Measurements from ENCODE around the gene ATAD3C.

DNA sequence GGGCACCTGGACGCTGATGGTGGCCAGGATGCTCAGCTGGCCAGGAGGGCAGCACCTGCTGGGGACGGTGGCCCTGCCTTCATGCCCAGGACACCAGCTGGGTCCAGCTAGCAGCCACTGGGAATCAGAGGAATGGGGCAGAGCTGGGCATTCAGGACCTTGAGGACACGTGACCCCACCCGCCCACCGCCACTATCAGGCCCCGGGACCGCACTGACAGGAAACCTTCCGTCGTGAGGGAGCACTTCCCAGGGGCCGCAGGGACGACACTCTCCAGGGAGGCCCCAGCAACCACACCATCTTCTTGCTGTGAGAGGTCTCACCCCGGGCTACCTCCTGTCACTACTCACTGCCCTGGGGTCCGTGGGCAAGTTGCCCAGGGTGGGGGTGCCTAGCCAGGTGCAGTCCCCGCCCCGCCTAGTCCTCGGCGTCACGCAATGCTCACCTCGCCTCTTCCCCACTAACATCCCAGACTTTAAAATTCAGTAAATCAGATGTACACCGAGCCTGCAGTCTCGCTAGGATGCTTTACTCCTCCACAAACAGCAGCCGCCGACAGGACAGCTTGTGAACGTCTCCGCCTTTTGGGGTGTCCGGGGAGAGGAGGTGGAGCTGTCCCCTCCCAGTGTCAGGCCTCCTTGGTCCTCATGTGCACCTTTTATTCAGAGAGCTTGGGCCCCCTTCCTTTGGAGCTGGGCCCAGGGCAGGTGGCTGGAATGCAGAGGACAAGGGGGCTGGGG is 9.1 kb upstream of the ATAD3C start:
- TF ChIP-seq, protein P1, sequence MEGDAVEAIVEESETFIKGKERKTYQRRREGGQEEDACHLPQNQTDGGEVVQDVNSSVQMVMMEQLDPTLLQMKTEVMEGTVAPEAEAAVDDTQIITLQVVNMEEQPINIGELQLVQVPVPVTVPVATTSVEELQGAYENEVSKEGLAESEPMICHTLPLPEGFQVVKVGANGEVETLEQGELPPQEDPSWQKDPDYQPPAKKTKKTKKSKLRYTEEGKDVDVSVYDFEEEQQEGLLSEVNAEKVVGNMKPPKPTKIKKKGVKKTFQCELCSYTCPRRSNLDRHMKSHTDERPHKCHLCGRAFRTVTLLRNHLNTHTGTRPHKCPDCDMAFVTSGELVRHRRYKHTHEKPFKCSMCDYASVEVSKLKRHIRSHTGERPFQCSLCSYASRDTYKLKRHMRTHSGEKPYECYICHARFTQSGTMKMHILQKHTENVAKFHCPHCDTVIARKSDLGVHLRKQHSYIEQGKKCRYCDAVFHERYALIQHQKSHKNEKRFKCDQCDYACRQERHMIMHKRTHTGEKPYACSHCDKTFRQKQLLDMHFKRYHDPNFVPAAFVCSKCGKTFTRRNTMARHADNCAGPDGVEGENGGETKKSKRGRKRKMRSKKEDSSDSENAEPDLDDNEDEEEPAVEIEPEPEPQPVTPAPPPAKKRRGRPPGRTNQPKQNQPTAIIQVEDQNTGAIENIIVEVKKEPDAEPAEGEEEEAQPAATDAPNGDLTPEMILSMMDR (IDR thresholded peaks at IDR 0.05): no peak
- no peak for TF ChIP-seq POLR2A (IDR thresholded peaks at IDR 0.05)
- TF ChIP-seq EP300 (IDR thresholded peaks at IDR 0.05): no peak
